HepG2 (cell line): ENCODE data around the gene PML. TPM values are rescaled to one million over a fixed set of nuclear protein-coding genes. Genes with fewer than 3 reads are reported as not detected.
"Not testable (repeated sequence)": the region's sequence is repeated elsewhere in the genome, so short reads cannot be mapped to it uniquely, and the experiment has no call there.

ENCODE experiments used
- ATAC-seq: fragments of 200-7000 bp; cut with Tn5 transposase; 3 replicates; pipeline ENCODE4 v1.9.1; 2020; ENCODE audit warnings: mild to moderate bottlenecking, moderate library complexity
- BruUV-seq: library from RNA; stranded (reverse); fragments of 400-500 nt; replicated peaks from 2 replicates; lab custom pipeline; 2021; lab: Mats Ljungman, UMichigan
- CTCF ChIA-PET: fragments of 300-600 bp; formaldehyde crosslinking; extraction: SDS; loops from one replicate; lab custom pipeline; 2021; ENCODE audit warnings: low total read pairs, inconsistent platforms, low intra/inter-chr PET ratio; lab: Yijun Ruan, JAX
- POLR2A ChIA-PET: fragments of 350-600 bp; sonication (Branson Sonifier 250); formaldehyde crosslinking; loops from one replicate; lab custom pipeline; 2020; ENCODE audit warnings: antibody characterized with exemption, inconsistent platforms; lab: Yijun Ruan, JAX
- DNase-seq: peaks from one replicate; pipeline ENCODE4 v3.0.0-alpha.2; 2015; ENCODE audit warnings: low spot score
- FAIRE-seq: peaks from 3 replicates; lab custom pipeline; 2011; peaks lifted over from hg19 to GRCh38; lab: Jason Lieb, UNC
- H2AFZ ChIP-seq: one replicate; pipeline ENCODE4 v1.6.1; 2011; ENCODE audit warnings: low read length, inconsistent platforms
- H3K27ac ChIP-seq: fragments of 300-600 bp; 3 replicates; pipeline ENCODE4 v1.8.0; 2011; ENCODE audit warnings: mixed run types, mild to moderate bottlenecking, mixed read lengths, low read length, inconsistent platforms; ENCODE audit not compliant: insufficient read depth; ENCODE audit errors: extremely low read length
- H3K27me3 ChIP-seq, 2 experiments: fragments of 200-600 bp in 1 of 2; 2 replicates in 1 of 2; 3 replicates in 1 of 2; pipeline versions ENCODE4 v1.6.0 to v1.8.0; 2011; ENCODE audit warnings: low read length in 2 of 2, mild to moderate bottlenecking in 2 of 2, moderate library complexity in 2 of 2, inconsistent platforms in 1 of 2; ENCODE audit not compliant: insufficient read depth in 2 of 2, control insufficient read depth in 1 of 2
- H3K36me3 ChIP-seq, 2 experiments: fragments of 200-600 bp in 1 of 2; replicated peaks in 1 of 2; 2 replicates in 1 of 2; 3 replicates in 1 of 2; pipeline versions ENCODE4 v1.5.1 to v1.8.0; 2011; ENCODE audit warnings: low read length in 2 of 2, inconsistent platforms in 1 of 2; ENCODE audit not compliant: insufficient read depth in 2 of 2, control insufficient read depth in 1 of 2
- H3K4me1 ChIP-seq: 2 replicates; pipeline ENCODE4 v1.5.1; 2012; ENCODE audit warnings: low read length, inconsistent platforms; ENCODE audit not compliant: insufficient read depth
- H3K4me2 ChIP-seq: 2 replicates; pipeline ENCODE4 v1.6.0; 2011; ENCODE audit warnings: low read depth, low read length, inconsistent platforms
- H3K4me3 ChIP-seq, 3 experiments: fragments of 200-600 bp in 1 of 3; sonication (generic), shearing (Covaris generic) in 1 of 3; replicated peaks in 1 of 3; 2 replicates each; pipeline ENCODE4 v1.5.1; 2011 to 2016; ENCODE audit warnings: low read length in 3 of 3, inconsistent platforms in 2 of 3, low read depth in 2 of 3, mild to moderate bottlenecking in 2 of 3, control low read depth in 1 of 3, mixed read lengths in 1 of 3; ENCODE audit not compliant: insufficient read depth in 1 of 3
- H3K79me2 ChIP-seq: one replicate; pipeline ENCODE4 v1.6.1; 2011; ENCODE audit warnings: low read length, inconsistent platforms; ENCODE audit not compliant: insufficient read depth
- H3K9ac ChIP-seq: 2 replicates; pipeline ENCODE4 v1.6.0; 2011; ENCODE audit warnings: mild to moderate bottlenecking, low read depth, low read length, inconsistent platforms; ENCODE audit not compliant: insufficient read depth
- H3K9me3 ChIP-seq: 2 replicates; pipeline ENCODE4 v1.5.1; 2012; ENCODE audit warnings: mild to moderate bottlenecking, low read length
- H4K20me1 ChIP-seq: 2 replicates; pipeline ENCODE4 v1.6.0; 2011; ENCODE audit warnings: inconsistent platforms, mild to moderate bottlenecking, low read length, moderate library complexity; ENCODE audit not compliant: insufficient read depth
- MYC ChIP-seq: sonication (generic); formaldehyde crosslinking; IDR thresholded peaks from 2 replicates; pipeline ENCODE4 v1.9.0; 2021; ENCODE audit warnings: missing genetic modification reagents, borderline replicate concordance
- STAG1 ChIP-seq: sonication (generic); formaldehyde crosslinking; IDR thresholded peaks from 2 replicates; pipeline ENCODE4 v1.4.0; 2020; ENCODE audit warnings: missing genetic modification reagents
- ZNF644 ChIP-seq: IDR thresholded peaks from 2 replicates; pipeline ENCODE4 v1.6.1; 2016; ENCODE audit warnings: low read depth
- WGBS: methylation state at CpG from one replicate; pipeline ENCODE4 v1.1.6; 2017; ENCODE audit warnings: low lambda C conversion rate; 5-methylcytosine and 5-hydroxymethylcytosine counted together
- in situ Hi-C: cut with HindIII; loops from 2 replicates; pipeline ENCODE4 v1.10.0; 2017; ENCODE audit warnings: low pct_unique_long_range_greater_than_20kb; ENCODE audit not compliant: extremely low pct_ligation_motif_present
- intact Hi-C: fragments of 100-400 bp; cut with micrococcal nuclease; formaldehyde crosslinking; loops from one replicate; pipeline ENCODE4 v1.10.0; 2022; ENCODE audit not compliant: unreplicated experiment
- polyA plus RNA-seq, 8 experiments: library from polyadenylated mRNA; depleted of rRNA in 3 of 8; stranded (reverse) in 7 of 8; unstranded in 1 of 8; fragments of >200 nt; fragmentation: Illumina TruSeq in 4 of 8; extraction: Trizol in 4 of 8; gene quantifications; 2 replicates each; pipeline versions ENCODE4 v1.2.1 to v1.2.3, GENCODE V29; 2011 to 2016; ENCODE audit warnings: low read depth in 4 of 8, missing spikeins in 1 of 8, mixed read lengths in 1 of 8; ENCODE audit not compliant: insufficient read depth in 1 of 8
- total RNA-seq, 5 experiments: library from RNA; depleted of rRNA; stranded (reverse); fragments of >200 nt; fragmentation: Illumina TruSeq; extraction: Trizol; gene quantifications; 2 replicates each; pipeline ENCODE4 v1.2.3, GENCODE V29; 2016; ENCODE audit warnings: low read depth in 1 of 5

Gene PML
- total and polyA plus RNA-seq, 2 of the 13 experiments (the other 11 are each of a cell fraction or from before 2014, with no cell fraction given): 2.9 to 3.9 TPM

- ATAC-seq, FAIRE-seq, H3K4me1 ChIP-seq, in situ Hi-C loops, BruUV-seq, H3K4me2 ChIP-seq, H3K9ac ChIP-seq, H2AFZ ChIP-seq, H3K27ac ChIP-seq, CTCF ChIA-PET, H3K36me3 ChIP-seq, DNase-seq, POLR2A ChIA-PET, H4K20me1 ChIP-seq, H3K4me3 ChIP-seq, H3K27me3 ChIP-seq, H3K9me3 ChIP-seq, H3K79me2 ChIP-seq, intact Hi-C loops: not testable (repeated sequence)
- TF ChIP-seq STAG1 (CRISPR knock-in tag) (peak; percentile 44), MYC (peak; percentile 51; the same call in 1 of the 2 replicates), ZNF644 (0 out of 2 replicates have a peak, but pooled peaks have one; percentile 37)
- WGBS: 13% methylated on average over 5 of the region's 16 CpGs
Measured at GRCh38 chr15:74072614-74073337, 78.3 kb downstream of the PML start.

GRCh38 chr15:74075781-74076180 lies 81.3 kb downstream of the PML start:
- intact Hi-C loops, BruUV-seq, in situ Hi-C loops, H3K4me2 ChIP-seq, H3K79me2 ChIP-seq, H3K4me1 ChIP-seq, ATAC-seq, H4K20me1 ChIP-seq, H3K4me3 ChIP-seq, DNase-seq, H3K9me3 ChIP-seq, H3K27ac ChIP-seq, H3K36me3 ChIP-seq, H3K9ac ChIP-seq, POLR2A ChIA-PET, FAIRE-seq, H2AFZ ChIP-seq, H3K27me3 ChIP-seq, CTCF ChIA-PET: not testable (repeated sequence)
- WGBS: 4% methylated on average over 3 of the region's 9 CpGs

- DNase-seq, H3K4me2 ChIP-seq, ATAC-seq, H3K79me2 ChIP-seq, H2AFZ ChIP-seq, H3K9me3 ChIP-seq, H3K36me3 ChIP-seq, H3K4me1 ChIP-seq, CTCF ChIA-PET, FAIRE-seq, H3K27ac ChIP-seq, intact Hi-C loops, H4K20me1 ChIP-seq, BruUV-seq, H3K27me3 ChIP-seq, POLR2A ChIA-PET, H3K9ac ChIP-seq, in situ Hi-C loops, H3K4me3 ChIP-seq: not testable (repeated sequence)
- WGBS: no CpG with 5 or more reads among the region's 7 CpGs
Measured at GRCh38 chr15:74082450-74082849, 87.9 kb downstream of the PML start, which contains the start of gene GOLGA6A. Gene GOLGA6A, minus strand, starts transcription at chr15:74082550. Its CDS starts 41 bp downstream, at chr15:74082509.

GRCh38 chr15:74094567-74094966 lies 100.1 kb downstream of the PML start:
- H3K9ac ChIP-seq, H2AFZ ChIP-seq, DNase-seq, H3K4me2 ChIP-seq, H3K27ac ChIP-seq, BruUV-seq, CTCF ChIA-PET, H3K36me3 ChIP-seq, H4K20me1 ChIP-seq, ATAC-seq, H3K9me3 ChIP-seq, H3K79me2 ChIP-seq, intact Hi-C loops, in situ Hi-C loops, POLR2A ChIA-PET, FAIRE-seq, H3K4me3 ChIP-seq, H3K27me3 ChIP-seq, H3K4me1 ChIP-seq: not testable (repeated sequence)
- no CpG with 5 or more reads among the region's 2 CpGs for WGBS
